T47D (cell line): ENCODE data around the gene SFXN2.

Experiments
- DNase-seq, 2 experiments: peaks; one replicate each; pipeline versions ENCODE4 v3.0.0 to v3.0.0-alpha.2; 2011 to 2012; ENCODE audit warnings: low read depth in 1 of 2, low spot score in 1 of 2
- JUND ChIP-seq: IDR thresholded peaks from 2 replicates; pipeline ENCODE4 v1.6.1; 2012; ENCODE audit warnings: low read depth
- in situ Hi-C: cut with HindIII; loops from 2 replicates; pipeline ENCODE4 v1.10.0; 2016; ENCODE audit warnings: low sequenced_read_pairs, low pct_unique_long_range_greater_than_20kb

The SFXN2 gene

GRCh38 chr10:102779680-102780526 is 65.5 kb downstream of the SFXN2 start:
- DNase-seq: no peak
- in situ Hi-C loops: no loop called here
- TF ChIP-seq JUND: no peak

GRCh38 chr10:102780527-102780808 is 66.0 kb downstream of the SFXN2 start:
- in situ Hi-C loops: no loop called here
- TF ChIP-seq JUND: no peak
- no peak for DNase-seq

GRCh38 chr10:102781090-102781920 is 66.9 kb downstream of the SFXN2 start:
- no peak for DNase-seq
- in situ Hi-C loops: no loop called here
- TF ChIP-seq JUND: no peak

GRCh38 chr10:102781921-102782557 is 67.6 kb downstream of the SFXN2 start:
- in situ Hi-C loops: no loop called here
- no peak for DNase-seq
- TF ChIP-seq JUND: no peak

- TF ChIP-seq JUND: no peak
- in situ Hi-C loops: no loop called here
- DNase-seq: no peak
Measured at GRCh38 chr10:102782673-102783551, 68.5 kb downstream of the SFXN2 start.

- no peak for TF ChIP-seq JUND
- in situ Hi-C loops: no loop called here
- DNase-seq: no peak
Measured at GRCh38 chr10:102783568-102783967, 69.1 kb downstream of the SFXN2 start.

GRCh38 chr10:102785818-102786217 is 71.4 kb downstream of the SFXN2 start:
- DNase-seq: no peak
- TF ChIP-seq JUND: no peak
- in situ Hi-C loops: no loop called here

- TF ChIP-seq JUND: no peak
- in situ Hi-C loops: no loop called here
- no peak for DNase-seq
Measured at GRCh38 chr10:102791754-102792395, 77.4 kb downstream of the SFXN2 start.
